ENCODE results near the gene ABHD4. TPM values are rescaled to one million over a fixed set of nuclear protein-coding genes. Genes with fewer than 3 reads are reported as not detected.
A peak's percentile ranks its signal among the peaks of the same experiment; 100 is the strongest.

The ABHD4 gene
- total RNA-seq, 2 experiments from 2014 or later, result 8.3 to 10.5 TPM

DNA sequence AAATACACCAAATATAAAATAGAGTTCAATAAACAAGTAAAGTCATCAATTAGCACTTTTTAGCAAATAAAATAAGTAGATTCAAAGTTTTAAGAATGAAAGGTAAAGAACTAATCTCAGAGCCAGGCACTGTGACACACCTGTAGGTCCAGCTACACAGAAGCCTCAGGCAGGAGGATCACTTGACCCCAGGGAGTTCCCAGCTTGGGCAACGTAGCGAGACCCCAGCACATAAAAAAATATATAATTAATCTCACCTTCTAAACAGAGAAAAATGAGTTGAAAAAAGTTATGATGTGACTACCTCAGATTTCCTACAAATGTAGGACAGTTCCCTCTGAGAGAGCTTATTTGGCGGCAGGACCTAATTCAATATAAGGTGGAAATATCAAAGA, 28.4 kb upstream of the ABHD4 start:
- ChIA-PET POLR2A (interaction anchor here (0.6 to 3.2 kb wide), 18 partner anchors 9 to 924 kb away, joined by 3 to 26 read pairs (median 4); partner anchors contain the start of genes OXA1L and PRMT5), CTCF (interaction anchor here (0.6 to 16.1 kb wide), 119 partner anchors 9 to 1314 kb away, joined by 3 to 342 read pairs (median 5); partner anchors contain the start of genes ABHD4, AJUBA, DAD1 and LRP10)
- Mint-ChIP-seq H3K27ac (peak overlapping the region; percentile 100), H3K9me3 (ENCODE audit: low read depth) (no peaks in the 10 kb centered on the region), H3K4me1 (peaks cover 83% of the 10 kb centered on the region), H3K27me3 (no peaks in the 10 kb centered on the region), H3K36me3 (ENCODE audit: low read depth) (peaks cover 80% of the 10 kb centered on the region), H3K4me3 (peak overlapping the region; percentile 90)
- DNase-seq, result no peak
- ATAC-seq, result peak; percentile 0
- intact Hi-C loops (cut with DNase I, micrococcal nuclease), result loop anchor here (1.0 to 5.0 kb wide), 13 partner anchors 8 to 331 kb away; partner anchors contain the start of genes DAD1 (in 2 of the 2), OXA1L (in 2 of the 2) and OR6J1 (in 1 of the 2)

DNA sequence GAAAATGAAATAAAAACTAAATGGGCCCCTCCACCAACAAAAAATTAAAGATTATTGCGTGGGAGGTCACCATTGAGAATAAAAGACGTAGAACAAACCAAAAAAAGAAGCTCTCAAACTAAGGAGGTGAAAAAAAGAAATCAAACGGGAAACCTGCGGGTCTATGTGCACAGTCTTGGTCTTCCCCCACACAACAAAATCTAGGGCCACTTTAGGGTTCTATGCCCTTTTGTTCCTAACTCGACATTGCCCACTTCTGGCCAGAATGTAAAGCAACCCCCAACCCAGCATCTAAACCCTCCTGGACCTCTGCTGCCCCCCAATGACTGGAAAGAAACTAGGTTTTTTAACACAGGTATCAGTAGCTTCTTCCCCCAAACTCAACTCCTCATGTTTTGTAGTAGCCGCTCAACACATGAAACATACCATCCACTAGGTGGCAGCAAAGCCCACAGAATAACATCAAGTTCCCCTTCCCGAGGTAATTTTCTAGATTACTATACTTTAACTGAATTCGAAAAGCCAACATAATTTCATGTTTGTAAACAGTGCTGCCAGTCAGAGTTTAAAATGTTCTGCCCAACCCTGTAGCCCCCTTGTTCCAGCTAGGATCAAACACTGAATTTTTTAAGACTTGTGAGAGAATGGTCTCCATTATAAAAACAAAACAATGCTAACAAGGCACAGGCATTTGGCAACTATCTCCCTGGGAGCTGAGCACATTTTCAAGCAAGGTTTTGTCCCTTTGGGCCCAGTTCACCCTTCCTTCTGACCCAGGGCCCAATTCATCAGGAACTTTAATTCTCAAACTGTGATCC, 27.8 kb upstream of the ABHD4 start:
- Mint-ChIP-seq H3K4me3 (peak overlapping the region; percentile 90), H3K27ac (peak overlapping the region; percentile 100), H3K9me3 (ENCODE audit: low read depth) (no peaks in the 10 kb centered on the region), H3K36me3 (ENCODE audit: low read depth) (peaks cover 77% of the 10 kb centered on the region), H3K27me3 (no peaks in the 10 kb centered on the region), H3K4me1 (peaks cover 79% of the 10 kb centered on the region)
- intact Hi-C loops (cut with DNase I, micrococcal nuclease), result loop anchor here (1.0 to 5.0 kb wide), 12 partner anchors 9 to 330 kb away; partner anchors contain the start of genes DAD1 (in 2 of the 2), OXA1L (in 2 of the 2) and OR6J1 (in 1 of the 2)
- ATAC-seq (peak; percentile 80), DNase-seq (peak; percentile 89)
- ChIA-PET POLR2A (interaction anchor here (0.6 to 3.2 kb wide), 21 partner anchors 10 to 925 kb away, joined by 3 to 26 read pairs (median 4); partner anchors contain the start of genes OXA1L and PRMT5), CTCF (interaction anchor here (0.6 to 16.1 kb wide), 139 partner anchors 8 to 1315 kb away, joined by 3 to 342 read pairs (median 4); partner anchors contain the start of genes ABHD4, AJUBA, DAD1 and LRP10)

DNA sequence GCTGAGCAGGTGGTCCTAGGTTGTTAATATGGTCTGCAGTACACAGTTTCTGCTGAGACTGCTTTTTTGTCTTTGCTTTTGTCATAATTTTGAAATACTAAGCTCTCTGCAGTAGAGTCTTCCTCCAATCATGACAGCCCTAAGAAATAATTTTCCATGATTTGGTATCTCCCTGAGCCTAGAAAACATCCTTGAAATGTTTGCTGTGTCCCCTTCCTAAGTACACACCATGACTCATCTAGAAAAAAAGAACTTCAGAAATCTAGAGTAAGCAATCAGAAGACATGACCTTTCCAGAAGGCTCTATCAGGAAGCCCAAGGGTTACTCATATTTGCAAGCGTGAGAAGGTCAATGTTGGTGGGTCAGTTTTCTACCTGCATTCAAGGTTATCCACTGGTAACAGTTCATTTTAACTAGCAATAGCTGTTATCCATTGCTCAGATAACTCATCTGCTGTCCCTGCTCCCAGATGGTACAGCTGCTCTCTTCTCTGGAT, 25.5 kb upstream of the ABHD4 start:
- no peaks in the 10 kb centered on the region for H3K9me3 Mint-ChIP-seq (ENCODE audit: low read depth)
- no peaks in the 10 kb centered on the region for H3K27me3 Mint-ChIP-seq
- CTCF ChIA-PET, result interaction anchor here (0.6 to 16.1 kb wide), 15 partner anchors 12 to 720 kb away, joined by 3 to 342 read pairs (median 9); partner anchors contain the start of genes ABHD4 and DAD1
- ATAC-seq, result no peak
- H3K27ac Mint-ChIP-seq, result peak overlapping the region; percentile 31
- H3K4me3 Mint-ChIP-seq, result no peak overlapping the region
- POLR2A ChIA-PET, result interaction anchor here (0.7 to 1.4 kb wide), 2 partner anchors 194 to 209 kb away, joined by 3 read pairs; partner anchors contain the start of gene OXA1L
- no peak for DNase-seq
- intact Hi-C loops (cut with DNase I, micrococcal nuclease), result loop anchor here in 1 of 2 experiments (5.0 kb wide), 2 partner anchors 140 to 270 kb away; no protein-coding TSS in a partner anchor
- peaks cover 72% of the 10 kb centered on the region for H3K4me1 Mint-ChIP-seq
- H3K36me3 Mint-ChIP-seq (ENCODE audit: low read depth), result peaks cover 74% of the 10 kb centered on the region

DNA sequence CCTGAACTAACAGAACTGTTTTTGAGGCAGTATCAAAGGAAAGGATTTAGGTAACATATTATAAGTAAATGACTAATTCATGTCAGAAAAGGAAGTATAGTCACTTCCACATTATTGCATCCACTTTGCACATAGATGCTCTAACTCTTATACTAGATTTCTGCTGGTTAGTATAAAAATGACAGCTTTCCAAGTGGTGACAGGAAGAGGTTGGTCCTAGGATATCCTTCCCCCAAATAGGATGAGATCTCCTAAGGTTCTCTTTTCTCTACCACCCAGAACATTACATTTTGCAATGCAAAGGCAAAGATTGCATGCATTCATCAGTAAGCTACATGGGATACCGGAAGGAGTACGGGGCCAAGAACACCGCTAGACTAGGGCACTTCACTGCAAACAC, 24.3 kb upstream of the ABHD4 start:
- intact Hi-C loops (cut with DNase I, micrococcal nuclease), result loop anchor here in 1 of 2 experiments (5.0 kb wide), 2 partner anchors 138 to 272 kb away; no protein-coding TSS in a partner anchor
- Mint-ChIP-seq H3K4me3 (no peak overlapping the region), H3K9me3 (ENCODE audit: low read depth) (no peaks in the 10 kb centered on the region), H3K27me3 (no peaks in the 10 kb centered on the region), H3K4me1 (peaks cover 71% of the 10 kb centered on the region), H3K36me3 (ENCODE audit: low read depth) (peaks cover 67% of the 10 kb centered on the region), H3K27ac (peak overlapping the region; percentile 49)
- ChIA-PET POLR2A (interaction anchor here (0.6 kb wide), 1 partner anchor 277 kb away, joined by 3 read pairs; no protein-coding TSS in a partner anchor), CTCF (interaction anchor here (5.4 to 16.1 kb wide), 4 partner anchors 13 to 78 kb away, joined by 106 to 342 read pairs (median 191); partner anchors contain the start of genes ABHD4 and DAD1)
- DNase-seq, result no peak
- ATAC-seq, result no peak

DNA sequence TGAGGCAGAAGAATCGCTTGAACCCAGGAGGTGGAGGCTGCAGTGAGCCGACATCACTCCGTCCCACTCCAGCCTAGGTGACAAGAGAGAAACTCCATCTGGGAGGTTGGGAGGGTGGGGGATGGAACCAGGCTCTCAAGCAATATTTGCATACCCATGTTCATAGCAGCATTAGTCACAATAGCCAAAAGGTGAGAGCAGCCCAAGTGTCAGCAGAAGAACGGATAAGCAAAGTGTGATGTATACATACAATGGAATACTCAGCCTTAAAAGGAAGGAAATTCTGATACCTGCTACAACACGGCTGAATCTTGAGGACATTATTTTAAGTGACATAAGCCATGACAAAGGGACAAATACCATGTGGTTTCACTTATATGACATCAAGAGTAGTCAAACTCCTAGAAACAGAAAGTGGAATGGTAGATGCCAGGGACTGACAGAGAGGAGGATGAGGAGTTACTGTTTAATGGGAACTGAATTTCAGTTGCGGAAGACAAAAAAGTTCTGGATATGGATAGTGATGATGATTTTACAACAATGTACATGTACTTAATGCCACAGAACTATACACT, 20.7 kb upstream of the ABHD4 start:
- Mint-ChIP-seq H3K9me3 (ENCODE audit: low read depth) (no peaks in the 10 kb centered on the region), H3K27me3 (no peaks in the 10 kb centered on the region), H3K27ac (peak overlapping the region; percentile 49), H3K36me3 (ENCODE audit: low read depth) (peaks cover 62% of the 10 kb centered on the region), H3K4me1 (peaks cover 71% of the 10 kb centered on the region), H3K4me3 (no peak overlapping the region)
- intact Hi-C loops (cut with DNase I, micrococcal nuclease), result no loop called here
- ChIA-PET CTCF (interaction anchor here (0.8 to 1.6 kb wide), 2 partner anchors 10 to 276 kb away, joined by 3 to 4 read pairs; no protein-coding TSS in a partner anchor), POLR2A (no interaction called here)
- DNase-seq (no peak), ATAC-seq (peak; percentile 58)

DNA sequence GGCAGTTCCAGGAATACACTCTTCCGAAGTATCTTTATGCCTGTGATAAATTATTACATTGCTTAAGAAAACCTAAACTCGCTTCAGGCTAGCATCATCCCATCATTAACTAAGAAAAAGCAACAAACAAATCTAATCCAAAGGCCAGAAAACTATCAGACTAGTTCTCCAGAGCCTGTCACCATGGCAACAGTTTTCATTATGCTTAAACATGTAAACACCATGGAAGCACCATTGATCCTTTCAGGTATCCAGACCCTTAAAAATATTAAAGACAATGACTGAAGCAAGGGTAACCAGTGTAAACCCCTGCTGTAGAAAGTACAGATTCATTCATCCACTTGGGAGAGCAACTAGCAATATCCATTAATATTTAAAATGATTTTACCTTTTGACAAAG, 18.9 kb upstream of the ABHD4 start:
- Mint-ChIP-seq H3K4me3 (peak overlapping the region; percentile 37), H3K36me3 (ENCODE audit: low read depth) (peaks cover 62% of the 10 kb centered on the region), H3K27ac (peak overlapping the region; percentile 56), H3K4me1 (peaks cover 71% of the 10 kb centered on the region), H3K27me3 (no peaks in the 10 kb centered on the region), H3K9me3 (ENCODE audit: low read depth) (no peaks in the 10 kb centered on the region)
- ATAC-seq (no peak), DNase-seq (no peak)
- intact Hi-C loops (cut with DNase I, micrococcal nuclease), result no loop called here
- CTCF ChIA-PET, result interaction anchor here (0.7 to 1.5 kb wide), 6 partner anchors 8 to 187 kb away, joined by 3 to 5 read pairs (median 3); partner anchors contain the start of gene OXA1L
- POLR2A ChIA-PET, result no interaction called here

DNA sequence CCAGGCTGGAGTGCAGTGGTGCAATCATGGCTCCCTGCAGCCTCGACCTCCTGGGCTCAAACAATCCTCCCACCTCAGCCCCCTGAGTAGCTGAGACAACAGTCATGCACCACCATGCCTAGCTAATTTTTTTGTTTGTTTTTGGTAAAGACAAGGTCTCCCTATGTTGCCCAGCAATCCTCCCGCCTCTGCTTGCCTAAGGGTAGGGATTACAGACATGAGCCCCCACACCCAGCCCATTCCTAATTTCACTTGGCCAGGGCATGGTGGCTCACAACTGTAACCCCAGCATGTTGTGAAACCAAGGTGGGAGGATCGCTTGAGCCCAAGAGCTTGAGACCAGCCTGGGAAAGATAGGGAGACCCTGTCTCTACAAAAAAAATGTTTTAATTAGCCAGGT, 18.2 kb upstream of the ABHD4 start:
- Mint-ChIP-seq H3K4me1 (peaks cover 71% of the 10 kb centered on the region), H3K9me3 (ENCODE audit: low read depth) (no peaks in the 10 kb centered on the region)

DNA sequence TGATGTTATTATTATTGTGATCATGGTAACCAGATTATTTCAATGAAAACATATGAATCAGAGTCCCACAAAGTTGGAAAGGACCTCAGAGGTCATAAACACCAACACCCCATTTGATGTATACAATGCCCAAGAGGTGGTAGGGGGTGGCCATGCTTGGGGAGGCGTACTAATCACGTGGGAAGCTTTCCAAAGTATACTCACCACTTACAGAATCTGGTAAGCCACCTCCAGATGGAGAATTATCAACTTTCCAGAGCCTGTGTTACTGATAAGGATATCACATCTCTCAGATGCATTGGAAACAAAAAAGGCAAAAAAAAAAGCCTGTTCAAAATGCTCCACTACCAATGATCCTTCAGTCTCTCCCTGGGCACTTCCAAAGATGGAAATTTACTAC, 17.5 kb upstream of the ABHD4 start:
- Mint-ChIP-seq H3K4me3 (no peak overlapping the region), H3K27me3 (no peaks in the 10 kb centered on the region), H3K9me3 (ENCODE audit: low read depth) (no peaks in the 10 kb centered on the region), H3K36me3 (ENCODE audit: low read depth) (peaks cover 66% of the 10 kb centered on the region), H3K27ac (no peak overlapping the region), H3K4me1 (peaks cover 78% of the 10 kb centered on the region)
- POLR2A ChIA-PET, result no interaction called here
- intact Hi-C loops (cut with DNase I, micrococcal nuclease), result loop anchor here in 1 of 2 experiments (10.0 kb wide), 3 partner anchors 454 to 1126 kb away; partner anchors contain the start of genes BCL2L2, CHD8, PPP1R3E and PSMB5
- no peak for ATAC-seq
- CTCF ChIA-PET, result interaction anchor here (0.8 to 1.1 kb wide), 3 partner anchors 10 to 39 kb away, joined by 3 to 7 read pairs (median 3); no protein-coding TSS in a partner anchor
- no peak for DNase-seq

More for the DNA sequence above, 18.2 kb upstream of the ABHD4 start:
- Mint-ChIP-seq H3K4me3 (no peak overlapping the region), H3K27me3 (no peaks in the 10 kb centered on the region), H3K36me3 (ENCODE audit: low read depth) (peaks cover 61% of the 10 kb centered on the region), H3K27ac (peak overlapping the region; percentile 44)
- ATAC-seq (no peak), DNase-seq (no peak)
- ChIA-PET POLR2A (no interaction called here), CTCF (interaction anchor here (0.6 to 1.5 kb wide), 4 partner anchors 9 to 22 kb away, joined by 3 read pairs; no protein-coding TSS in a partner anchor)
- intact Hi-C loops (cut with DNase I, micrococcal nuclease), result loop anchor here in 1 of 2 experiments (10.0 kb wide), 3 partner anchors 455 to 1125 kb away; partner anchors contain the start of genes BCL2L2, CHD8, PPP1R3E and PSMB5

DNA sequence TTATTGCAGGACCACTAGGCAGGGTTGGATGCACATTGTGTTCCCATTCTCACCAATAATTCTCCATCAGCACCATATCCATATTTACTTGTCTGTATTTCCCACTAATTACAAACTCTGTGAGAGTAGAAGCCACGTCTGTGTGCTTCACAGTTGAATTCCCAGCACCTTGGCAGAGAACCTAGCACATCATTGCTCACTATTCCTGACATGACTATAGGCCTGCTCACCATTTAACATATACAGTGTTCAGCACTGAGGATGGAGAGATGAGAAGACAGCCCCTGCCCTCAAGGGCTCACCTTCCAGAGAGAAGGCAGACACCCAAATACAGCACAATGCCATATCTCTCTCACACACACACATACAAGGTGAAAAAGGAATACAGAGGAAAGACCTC, 14.1 kb upstream of the ABHD4 start:
- H3K27me3 Mint-ChIP-seq, result no peaks in the 10 kb centered on the region
- H3K4me3 Mint-ChIP-seq, result peak overlapping the region; percentile 93
- ATAC-seq (peak; percentile 6), DNase-seq (peak; percentile 23)
- intact Hi-C loops (cut with DNase I, micrococcal nuclease), result loop anchor here in 1 of 2 experiments (10.0 kb wide), 3 partner anchors 451 to 1129 kb away; partner anchors contain the start of genes BCL2L2, CHD8, PPP1R3E and PSMB5
- H3K27ac Mint-ChIP-seq, result peak overlapping the region; percentile 94
- ChIA-PET POLR2A (interaction anchor here (0.7 to 0.8 kb wide), 2 partner anchors 33 to 223 kb away, joined by 3 to 6 read pairs; no protein-coding TSS in a partner anchor), CTCF (interaction anchor here (0.5 to 19.8 kb wide), 4 partner anchors 15 to 129 kb away, joined by 4 to 342 read pairs (median 6); partner anchors contain the start of gene ABHD4)
- no peaks in the 10 kb centered on the region for H3K9me3 Mint-ChIP-seq (ENCODE audit: low read depth)
- peaks cover 75% of the 10 kb centered on the region for H3K36me3 Mint-ChIP-seq (ENCODE audit: low read depth)
- H3K4me1 Mint-ChIP-seq, result peaks cover 73% of the 10 kb centered on the region

DNA sequence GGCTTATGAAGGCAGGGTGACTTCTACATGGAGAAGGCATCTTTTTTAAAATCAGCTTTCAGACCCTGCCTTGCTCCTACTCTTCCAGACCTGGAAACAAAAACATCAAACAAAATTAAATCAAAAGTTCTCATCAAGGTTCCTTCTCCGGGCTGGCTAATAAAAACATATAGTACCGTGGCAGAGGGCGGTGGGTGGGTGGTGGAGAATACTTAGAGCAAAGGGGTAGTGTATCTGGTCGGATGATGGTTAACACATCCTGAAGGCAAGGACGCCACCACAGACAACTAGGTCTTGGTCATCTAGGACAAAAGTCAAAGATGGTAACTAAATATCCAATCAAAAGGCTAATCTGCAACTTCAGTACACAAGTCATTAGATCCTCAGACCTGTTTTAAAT, 10.9 kb upstream of the ABHD4 start:
- intact Hi-C loops (cut with DNase I, micrococcal nuclease), result loop anchor here (5.0 to 10.0 kb wide), 5 partner anchors 265 to 1132 kb away; partner anchors contain the start of genes BCL2L2 (in 1 of the 2), CHD8 (in 1 of the 2), PPP1R3E (in 1 of the 2) and PRMT5 (in 1 of the 2)
- Mint-ChIP-seq H3K9me3 (ENCODE audit: low read depth) (no peaks in the 10 kb centered on the region), H3K27me3 (no peaks in the 10 kb centered on the region), H3K36me3 (ENCODE audit: low read depth) (peaks cover 57% of the 10 kb centered on the region), H3K27ac (peak overlapping the region; percentile 97), H3K4me3 (peak overlapping the region; percentile 93), H3K4me1 (peaks cover 80% of the 10 kb centered on the region)
- DNase-seq (no peak), ATAC-seq (no peak)
- ChIA-PET CTCF (interaction anchor here (0.7 to 19.8 kb wide), 4 partner anchors 9 to 479 kb away, joined by 3 to 342 read pairs (median 4); no protein-coding TSS in a partner anchor), POLR2A (interaction anchor here (0.6 to 3.6 kb wide), 10 partner anchors 12 to 1322 kb away, joined by 3 to 30 read pairs (median 6); partner anchors contain the start of gene OXA1L)
